ENCODE measurements around the gene KCNJ10. TPM values are rescaled to one million over a fixed set of nuclear protein-coding genes. Genes with fewer than 3 reads are reported as not detected.

KCNJ10 gene
- total RNA-seq, 1 experiment from 2014 or later, result 1.4 TPM

- TF ChIP-seq USF1 (CRISPR knock-in tag; IDR thresholded peaks at IDR 0.05) (no peak), CBFB (CRISPR knock-in tag; IDR thresholded peaks at IDR 0.05; ENCODE audit: low read depth) (no peak), TP53 (CRISPR knock-in tag; IDR thresholded peaks at IDR 0.05) (no peak)
- TF ChIP-seq, protein P1, sequence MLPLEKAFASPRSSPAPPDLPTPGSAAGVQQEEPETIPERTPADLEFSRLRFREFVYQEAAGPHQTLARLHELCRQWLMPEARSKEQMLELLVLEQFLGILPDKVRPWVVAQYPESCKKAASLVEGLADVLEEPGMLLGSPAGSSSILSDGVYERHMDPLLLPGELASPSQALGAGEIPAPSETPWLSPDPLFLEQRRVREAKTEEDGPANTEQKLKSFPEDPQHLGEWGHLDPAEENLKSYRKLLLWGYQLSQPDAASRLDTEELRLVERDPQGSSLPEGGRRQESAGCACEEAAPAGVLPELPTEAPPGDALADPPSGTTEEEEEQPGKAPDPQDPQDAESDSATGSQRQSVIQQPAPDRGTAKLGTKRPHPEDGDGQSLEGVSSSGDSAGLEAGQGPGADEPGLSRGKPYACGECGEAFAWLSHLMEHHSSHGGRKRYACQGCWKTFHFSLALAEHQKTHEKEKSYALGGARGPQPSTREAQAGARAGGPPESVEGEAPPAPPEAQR (CRISPR knock-in tag; IDR thresholded peaks at IDR 0.05), result no peak
Observed at GRCh38 chr1:159994896-159995295, 75.1 kb downstream of the KCNJ10 start (continued).

GRCh38 chr1:159993911-159994310 lies 76.0 kb downstream of the KCNJ10 start:
- ChIA-PET POLR2A (no interaction called here), CTCF (interaction anchor here (1.0 to 2.1 kb wide), 2 partner anchors 13 to 20 kb away, joined by 3 to 19 read pairs; no protein-coding TSS in a partner anchor)
- ATAC-seq (no peak), DNase-seq (ENCODE audit: low spot score) (no peak)
- Mint-ChIP-seq H3K9me3 (0 out of 2 replicates have a peak, but pooled peaks cover 4% of the 10 kb centered on the region), H3K4me1 (peaks cover 10% of the 10 kb centered on the region), H3K4me3 (no peak overlapping the region), H3K36me3 (no peaks in the 10 kb centered on the region), H3K27ac (no peak overlapping the region), H3K27me3 (ENCODE audit: low read depth) (no peaks in the 10 kb centered on the region; the same call in 1 of the 2 replicates)
- TF ChIP-seq, protein P2, sequence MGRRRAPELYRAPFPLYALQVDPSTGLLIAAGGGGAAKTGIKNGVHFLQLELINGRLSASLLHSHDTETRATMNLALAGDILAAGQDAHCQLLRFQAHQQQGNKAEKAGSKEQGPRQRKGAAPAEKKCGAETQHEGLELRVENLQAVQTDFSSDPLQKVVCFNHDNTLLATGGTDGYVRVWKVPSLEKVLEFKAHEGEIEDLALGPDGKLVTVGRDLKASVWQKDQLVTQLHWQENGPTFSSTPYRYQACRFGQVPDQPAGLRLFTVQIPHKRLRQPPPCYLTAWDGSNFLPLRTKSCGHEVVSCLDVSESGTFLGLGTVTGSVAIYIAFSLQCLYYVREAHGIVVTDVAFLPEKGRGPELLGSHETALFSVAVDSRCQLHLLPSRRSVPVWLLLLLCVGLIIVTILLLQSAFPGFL (CRISPR knock-in tag; IDR thresholded peaks at IDR 0.05; ENCODE audit: borderline replicate concordance), result no peak
- TF ChIP-seq FOXP4 (CRISPR knock-in tag; IDR thresholded peaks at IDR 0.05) (no peak), JAZF1 (CRISPR knock-in tag; IDR thresholded peaks at IDR 0.05) (no peak), FOXK1 (CRISPR knock-in tag; IDR thresholded peaks at IDR 0.05) (no peak), NR3C1 (CRISPR knock-in tag; conservative IDR thresholded peaks at IDR 0.05; ENCODE audit: low read depth) (no peak), ZNF423 (CRISPR knock-in tag; IDR thresholded peaks at IDR 0.05) (no peak), PRRX2 (CRISPR knock-in tag; IDR thresholded peaks at IDR 0.05) (no peak)
- TF ChIP-seq, protein P3, sequence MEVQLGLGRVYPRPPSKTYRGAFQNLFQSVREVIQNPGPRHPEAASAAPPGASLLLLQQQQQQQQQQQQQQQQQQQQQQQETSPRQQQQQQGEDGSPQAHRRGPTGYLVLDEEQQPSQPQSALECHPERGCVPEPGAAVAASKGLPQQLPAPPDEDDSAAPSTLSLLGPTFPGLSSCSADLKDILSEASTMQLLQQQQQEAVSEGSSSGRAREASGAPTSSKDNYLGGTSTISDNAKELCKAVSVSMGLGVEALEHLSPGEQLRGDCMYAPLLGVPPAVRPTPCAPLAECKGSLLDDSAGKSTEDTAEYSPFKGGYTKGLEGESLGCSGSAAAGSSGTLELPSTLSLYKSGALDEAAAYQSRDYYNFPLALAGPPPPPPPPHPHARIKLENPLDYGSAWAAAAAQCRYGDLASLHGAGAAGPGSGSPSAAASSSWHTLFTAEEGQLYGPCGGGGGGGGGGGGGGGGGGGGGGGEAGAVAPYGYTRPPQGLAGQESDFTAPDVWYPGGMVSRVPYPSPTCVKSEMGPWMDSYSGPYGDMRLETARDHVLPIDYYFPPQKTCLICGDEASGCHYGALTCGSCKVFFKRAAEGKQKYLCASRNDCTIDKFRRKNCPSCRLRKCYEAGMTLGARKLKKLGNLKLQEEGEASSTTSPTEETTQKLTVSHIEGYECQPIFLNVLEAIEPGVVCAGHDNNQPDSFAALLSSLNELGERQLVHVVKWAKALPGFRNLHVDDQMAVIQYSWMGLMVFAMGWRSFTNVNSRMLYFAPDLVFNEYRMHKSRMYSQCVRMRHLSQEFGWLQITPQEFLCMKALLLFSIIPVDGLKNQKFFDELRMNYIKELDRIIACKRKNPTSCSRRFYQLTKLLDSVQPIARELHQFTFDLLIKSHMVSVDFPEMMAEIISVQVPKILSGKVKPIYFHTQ (CRISPR knock-in tag; IDR thresholded peaks at IDR 0.05), result no peak

DNA sequence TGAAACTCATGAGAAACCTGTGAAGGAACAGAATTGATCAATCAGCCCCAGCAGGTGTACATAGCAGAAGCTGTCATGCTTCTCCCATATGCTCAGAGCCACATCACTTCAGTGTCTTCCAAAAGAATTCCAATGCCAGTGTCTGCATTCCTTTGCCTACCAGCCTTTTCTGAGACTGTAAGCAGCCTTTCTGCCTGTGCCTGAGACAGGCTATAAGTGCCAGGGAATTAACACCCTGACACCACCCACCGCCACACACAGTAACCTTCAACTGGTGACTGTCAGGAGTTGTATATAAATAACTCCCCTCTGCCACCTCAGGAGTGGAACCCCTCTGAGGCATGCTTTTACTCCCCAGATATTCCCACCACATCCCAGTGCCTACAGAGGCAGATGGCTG lies 77.8 kb downstream of the KCNJ10 start:
- Mint-ChIP-seq H3K27ac (no peak overlapping the region), H3K36me3 (no peaks in the 10 kb centered on the region), H3K9me3 (no peaks in the 10 kb centered on the region), H3K4me3 (no peak overlapping the region), H3K27me3 (ENCODE audit: low read depth) (no peaks in the 10 kb centered on the region; the same call in 1 of the 2 replicates), H3K4me1 (peaks cover 10% of the 10 kb centered on the region)
- CTCF ChIA-PET, result interaction anchor here (1.4 kb wide), 1 partner anchor 15 kb away, joined by 13 read pairs; no protein-coding TSS in a partner anchor
- POLR2A ChIA-PET, result no interaction called here
- peak; percentile 62 for ATAC-seq
- DNase-seq (ENCODE audit: low spot score), result no peak
- TF ChIP-seq GRHL2 (CRISPR knock-in tag; IDR thresholded peaks at IDR 0.05; ENCODE audit: insufficient replicate concordance, severe bottlenecking) (no peak), USF2 (CRISPR knock-in tag; IDR thresholded peaks at IDR 0.05) (no peak), GTF2I (CRISPR knock-in tag; conservative IDR thresholded peaks at IDR 0.05) (no peak), ZNF138 (CRISPR knock-in tag; conservative IDR thresholded peaks at IDR 0.05) (no peak), SP1 (CRISPR knock-in tag; conservative IDR thresholded peaks at IDR 0.05) (no peak), FOXP4 (CRISPR knock-in tag; IDR thresholded peaks at IDR 0.05) (no peak), CDX4 (CRISPR knock-in tag; IDR thresholded peaks at IDR 0.05; ENCODE audit: borderline replicate concordance) (no peak), PRRX2 (CRISPR knock-in tag; IDR thresholded peaks at IDR 0.05) (no peak), ZNF317 (CRISPR knock-in tag; IDR thresholded peaks at IDR 0.05; ENCODE audit: borderline replicate concordance, low read depth) (no peak)
- TF ChIP-seq, protein P2 (CRISPR knock-in tag; IDR thresholded peaks at IDR 0.05; ENCODE audit: borderline replicate concordance), result no peak

Measured in WTC11 (cell line).